ENCODE data around the gene NBAS.

DNA sequence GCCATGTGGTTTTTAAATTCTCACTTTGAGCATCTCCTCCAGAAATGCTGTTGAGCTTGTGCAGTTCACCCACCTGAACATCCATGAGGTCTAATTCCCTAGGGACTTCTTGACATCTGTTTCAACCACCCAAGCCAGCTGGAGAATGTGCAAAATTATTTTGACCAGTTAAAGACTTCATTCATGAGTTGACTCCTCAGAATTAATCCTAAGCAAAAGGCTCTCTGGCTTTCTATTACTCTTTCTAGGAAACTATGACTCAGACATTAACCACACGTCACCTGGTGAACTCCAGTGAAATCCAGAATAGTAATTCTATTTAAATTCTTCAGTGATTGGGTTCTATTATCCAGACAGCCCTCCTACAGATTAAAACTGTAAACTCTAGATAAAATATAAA is 247.5 kb downstream of the NBAS start:
- no peak for TF ChIP-seq POLR2A (IDR thresholded peaks at IDR 0.05)
- TF ChIP-seq, protein P1, sequence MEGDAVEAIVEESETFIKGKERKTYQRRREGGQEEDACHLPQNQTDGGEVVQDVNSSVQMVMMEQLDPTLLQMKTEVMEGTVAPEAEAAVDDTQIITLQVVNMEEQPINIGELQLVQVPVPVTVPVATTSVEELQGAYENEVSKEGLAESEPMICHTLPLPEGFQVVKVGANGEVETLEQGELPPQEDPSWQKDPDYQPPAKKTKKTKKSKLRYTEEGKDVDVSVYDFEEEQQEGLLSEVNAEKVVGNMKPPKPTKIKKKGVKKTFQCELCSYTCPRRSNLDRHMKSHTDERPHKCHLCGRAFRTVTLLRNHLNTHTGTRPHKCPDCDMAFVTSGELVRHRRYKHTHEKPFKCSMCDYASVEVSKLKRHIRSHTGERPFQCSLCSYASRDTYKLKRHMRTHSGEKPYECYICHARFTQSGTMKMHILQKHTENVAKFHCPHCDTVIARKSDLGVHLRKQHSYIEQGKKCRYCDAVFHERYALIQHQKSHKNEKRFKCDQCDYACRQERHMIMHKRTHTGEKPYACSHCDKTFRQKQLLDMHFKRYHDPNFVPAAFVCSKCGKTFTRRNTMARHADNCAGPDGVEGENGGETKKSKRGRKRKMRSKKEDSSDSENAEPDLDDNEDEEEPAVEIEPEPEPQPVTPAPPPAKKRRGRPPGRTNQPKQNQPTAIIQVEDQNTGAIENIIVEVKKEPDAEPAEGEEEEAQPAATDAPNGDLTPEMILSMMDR (IDR thresholded peaks at IDR 0.05), result no peak

All from esophagus squamous epithelium (tissue), 4 donors.